Measurements from ENCODE around the gene CTBP1.

The CTBP1 gene

GRCh38 chr4:1168191-1169101, 80.5 kb downstream of the CTBP1 start:
- DNase-seq (ENCODE audit: insufficient read length, low spot score): no peak
- peak; percentile 9 for FAIRE-seq
- TF ChIP-seq TAF1 (IDR thresholded peaks at IDR 0.05; ENCODE audit: low read depth, low read length): no peak
- TF ChIP-seq POU2F2 (IDR thresholded peaks at IDR 0.05; ENCODE audit: low read depth, low read length): no peak
- no peak for TF ChIP-seq POLR2AphosphoS5 (IDR thresholded peaks at IDR 0.05; ENCODE audit: low read depth, low read length)
- no peak for TF ChIP-seq POLR2A (IDR thresholded peaks at IDR 0.05; ENCODE audit: low read depth, low read length)
- no peak for TF ChIP-seq PAX5 (IDR thresholded peaks at IDR 0.05; ENCODE audit: insufficient read depth, low read length, severe bottlenecking)
- TF ChIP-seq SPI1 (IDR thresholded peaks at IDR 0.05; ENCODE audit: low read depth, low read length): no peak

- TF ChIP-seq POLR2A (IDR thresholded peaks at IDR 0.05; ENCODE audit: low read depth, low read length): no peak
- no peak for TF ChIP-seq POLR2AphosphoS5 (IDR thresholded peaks at IDR 0.05; ENCODE audit: low read depth, low read length)
- TF ChIP-seq TAF1 (IDR thresholded peaks at IDR 0.05; ENCODE audit: low read depth, low read length): no peak
- no peak for TF ChIP-seq POU2F2 (IDR thresholded peaks at IDR 0.05; ENCODE audit: low read depth, low read length)
- no peak for TF ChIP-seq PAX5 (IDR thresholded peaks at IDR 0.05; ENCODE audit: insufficient read depth, low read length, severe bottlenecking)
- no peak for TF ChIP-seq SPI1 (IDR thresholded peaks at IDR 0.05; ENCODE audit: low read depth, low read length)
- FAIRE-seq: peak; percentile 99
- DNase-seq (ENCODE audit: insufficient read length, low spot score): peak; percentile 77
These were observed 81.5 kb downstream of the CTBP1 start for GRCh38 chr4:1167244-1167949.

GRCh38 chr4:1166509-1167243, 82.3 kb downstream of the CTBP1 start:
- DNase-seq (ENCODE audit: insufficient read length, low spot score) (no peak), FAIRE-seq (peak; percentile 61)
- TF ChIP-seq POLR2AphosphoS5 (IDR thresholded peaks at IDR 0.05; ENCODE audit: low read depth, low read length) (no peak), SPI1 (IDR thresholded peaks at IDR 0.05; ENCODE audit: low read depth, low read length) (no peak), PAX5 (IDR thresholded peaks at IDR 0.05; ENCODE audit: insufficient read depth, low read length, severe bottlenecking) (no peak), POU2F2 (IDR thresholded peaks at IDR 0.05; ENCODE audit: low read depth, low read length) (no peak), POLR2A (IDR thresholded peaks at IDR 0.05; ENCODE audit: low read depth, low read length) (no peak), TAF1 (IDR thresholded peaks at IDR 0.05; ENCODE audit: low read depth, low read length) (no peak)

- DNase-seq (ENCODE audit: insufficient read length, low spot score) (no peak), FAIRE-seq (no peak)
- TF ChIP-seq POLR2AphosphoS5 (IDR thresholded peaks at IDR 0.05; ENCODE audit: low read depth, low read length) (no peak), POLR2A (IDR thresholded peaks at IDR 0.05; ENCODE audit: low read depth, low read length) (no peak), SPI1 (IDR thresholded peaks at IDR 0.05; ENCODE audit: low read depth, low read length) (no peak), POU2F2 (IDR thresholded peaks at IDR 0.05; ENCODE audit: low read depth, low read length) (no peak), TAF1 (IDR thresholded peaks at IDR 0.05; ENCODE audit: low read depth, low read length) (no peak), PAX5 (IDR thresholded peaks at IDR 0.05; ENCODE audit: insufficient read depth, low read length, severe bottlenecking) (no peak)
These were observed 83.9 kb downstream of the CTBP1 start for GRCh38 chr4:1164956-1165545.

GRCh38 chr4:1164444-1164843, 84.5 kb downstream of the CTBP1 start:
- TF ChIP-seq SPI1 (IDR thresholded peaks at IDR 0.05; ENCODE audit: low read depth, low read length) (no peak), POLR2A (IDR thresholded peaks at IDR 0.05; ENCODE audit: low read depth, low read length) (no peak), POLR2AphosphoS5 (IDR thresholded peaks at IDR 0.05; ENCODE audit: low read depth, low read length) (no peak), TAF1 (IDR thresholded peaks at IDR 0.05; ENCODE audit: low read depth, low read length) (no peak), POU2F2 (IDR thresholded peaks at IDR 0.05; ENCODE audit: low read depth, low read length) (no peak), PAX5 (IDR thresholded peaks at IDR 0.05; ENCODE audit: insufficient read depth, low read length, severe bottlenecking) (no peak)
- DNase-seq (ENCODE audit: insufficient read length, low spot score): no peak
- no peak for FAIRE-seq

GRCh38 chr4:1164040-1164439, 84.9 kb downstream of the CTBP1 start:
- DNase-seq (ENCODE audit: insufficient read length, low spot score): no peak
- TF ChIP-seq TAF1 (IDR thresholded peaks at IDR 0.05; ENCODE audit: low read depth, low read length) (no peak), POLR2AphosphoS5 (IDR thresholded peaks at IDR 0.05; ENCODE audit: low read depth, low read length) (no peak), POLR2A (IDR thresholded peaks at IDR 0.05; ENCODE audit: low read depth, low read length) (no peak), POU2F2 (IDR thresholded peaks at IDR 0.05; ENCODE audit: low read depth, low read length) (no peak), PAX5 (IDR thresholded peaks at IDR 0.05; ENCODE audit: insufficient read depth, low read length, severe bottlenecking) (no peak), SPI1 (IDR thresholded peaks at IDR 0.05; ENCODE audit: low read depth, low read length) (no peak)
- FAIRE-seq: no peak

Measured in GM12891 (cell line).